ENCODE measurements around the gene LHX4.

The LHX4 gene

GRCh38 chr1:180271272-180272255 is 41.5 kb downstream of the LHX4 start:
- no peak for ATAC-seq
- TF ChIP-seq CSRNP3 (CRISPR knock-in tag; IDR thresholded peaks at IDR 0.05) (no peak), CREB5 (CRISPR knock-in tag; IDR thresholded peaks at IDR 0.05; ENCODE audit: low read depth) (no peak), SNAI2 (CRISPR knock-in tag; IDR thresholded peaks at IDR 0.05) (no peak), RARB (CRISPR knock-in tag; IDR thresholded peaks at IDR 0.05) (no peak), TOX (CRISPR knock-in tag; IDR thresholded peaks at IDR 0.05; ENCODE audit: borderline replicate concordance) (no peak), OSR1 (CRISPR knock-in tag; IDR thresholded peaks at IDR 0.05) (no peak), ZNF8 (CRISPR knock-in tag; IDR thresholded peaks at IDR 0.05) (no peak)

GRCh38 chr1:180272395-180272794 is 42.3 kb downstream of the LHX4 start:
- ATAC-seq: no peak
- no peak for TF ChIP-seq PPARA (CRISPR knock-in tag; IDR thresholded peaks at IDR 0.05; ENCODE audit: borderline replicate concordance)
- no peak for TF ChIP-seq ISL1 (CRISPR knock-in tag; IDR thresholded peaks at IDR 0.05)
- TF ChIP-seq BACH2 (CRISPR knock-in tag; IDR thresholded peaks at IDR 0.05; ENCODE audit: borderline replicate concordance): no peak

GRCh38 chr1:180273066-180273465 is 43.0 kb downstream of the LHX4 start:
- no peak for ATAC-seq
- TF ChIP-seq ISL1 (CRISPR knock-in tag; IDR thresholded peaks at IDR 0.05): no peak
- no peak for TF ChIP-seq PATZ1 (CRISPR knock-in tag; IDR thresholded peaks at IDR 0.05; ENCODE audit: borderline replicate concordance)
- TF ChIP-seq TOX (CRISPR knock-in tag; IDR thresholded peaks at IDR 0.05; ENCODE audit: borderline replicate concordance): no peak
- TF ChIP-seq ZC3H10 (CRISPR knock-in tag; IDR thresholded peaks at IDR 0.05): no peak
- no peak for TF ChIP-seq CREB5 (CRISPR knock-in tag; IDR thresholded peaks at IDR 0.05; ENCODE audit: low read depth)
- no peak for TF ChIP-seq TCF4 (CRISPR knock-in tag; IDR thresholded peaks at IDR 0.05; ENCODE audit: borderline replicate concordance)
- TF ChIP-seq TSHZ2 (CRISPR knock-in tag; IDR thresholded peaks at IDR 0.05): no peak
- no peak for TF ChIP-seq ZFP30 (CRISPR knock-in tag; IDR thresholded peaks at IDR 0.05)
- no peak for TF ChIP-seq ZFP3 (CRISPR knock-in tag; IDR thresholded peaks at IDR 0.05)
- no peak for TF ChIP-seq CSRNP3 (CRISPR knock-in tag; IDR thresholded peaks at IDR 0.05)
- TF ChIP-seq POU6F1 (CRISPR knock-in tag; IDR thresholded peaks at IDR 0.05; ENCODE audit: borderline replicate concordance, low read depth): no peak
- TF ChIP-seq OSR1 (CRISPR knock-in tag; IDR thresholded peaks at IDR 0.05): no peak
- no peak for TF ChIP-seq CSDC2 (CRISPR knock-in tag; IDR thresholded peaks at IDR 0.05)
- no peak for TF ChIP-seq SNAI2 (CRISPR knock-in tag; IDR thresholded peaks at IDR 0.05)
